Hematopoietic multipotent progenitor cell treated with erythropoietin and hydrocortisone succinate and interleukin-3 and kit ligand, for 6 days (in vitro differentiated cells): Measurements from ENCODE around the gene BTF3L4.
"Not testable (repeated sequence)": the region's sequence is repeated elsewhere in the genome, so short reads cannot be mapped to it uniquely, and the experiment has no call there.

ENCODE experiments used
- DNase-seq: peaks from one replicate; pipeline ENCODE4 v3.0.0-alpha.2; 2015

Gene BTF3L4

GRCh38 chr1:52055866-52056162 lies 281 bp upstream of the BTF3L4 start:
- DNase-seq, result no peak

DNA sequence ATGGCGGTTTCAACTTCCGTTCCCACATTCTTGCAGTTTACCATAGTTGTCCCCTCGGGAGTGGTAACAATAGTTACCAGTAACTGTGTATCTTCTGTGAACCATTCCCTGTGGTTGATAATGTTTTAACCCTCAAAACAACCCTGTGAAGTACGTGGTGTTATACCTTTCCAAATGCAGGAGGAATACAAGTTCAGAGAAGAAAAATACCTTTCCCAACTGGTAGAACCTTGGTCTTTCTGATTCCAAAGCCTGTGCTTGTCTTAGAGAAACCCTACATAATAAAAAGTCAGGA lies 789 bp downstream of the BTF3L4 start:
- DNase-seq, result no peak

DNA sequence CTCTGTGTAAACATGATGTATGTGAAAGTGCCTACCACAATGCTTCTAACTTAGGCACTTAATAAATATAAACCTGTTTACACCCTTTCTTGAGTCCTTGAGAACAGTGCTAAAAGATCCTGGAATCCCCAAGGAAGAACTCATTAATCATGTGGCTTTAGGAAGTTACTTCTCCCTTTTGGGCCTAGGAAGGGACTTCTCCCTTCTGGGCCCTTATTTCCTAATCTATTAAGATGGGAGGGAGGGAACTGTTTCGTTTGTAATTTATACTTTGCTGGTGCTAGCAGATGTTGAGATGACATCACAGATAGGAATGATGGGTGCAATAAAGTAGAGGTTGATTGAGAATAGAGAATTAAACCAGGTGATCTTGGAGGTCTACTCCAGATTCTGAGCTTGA lies 1.2 kb downstream of the BTF3L4 start:
- peak; percentile 47 for DNase-seq

DNA sequence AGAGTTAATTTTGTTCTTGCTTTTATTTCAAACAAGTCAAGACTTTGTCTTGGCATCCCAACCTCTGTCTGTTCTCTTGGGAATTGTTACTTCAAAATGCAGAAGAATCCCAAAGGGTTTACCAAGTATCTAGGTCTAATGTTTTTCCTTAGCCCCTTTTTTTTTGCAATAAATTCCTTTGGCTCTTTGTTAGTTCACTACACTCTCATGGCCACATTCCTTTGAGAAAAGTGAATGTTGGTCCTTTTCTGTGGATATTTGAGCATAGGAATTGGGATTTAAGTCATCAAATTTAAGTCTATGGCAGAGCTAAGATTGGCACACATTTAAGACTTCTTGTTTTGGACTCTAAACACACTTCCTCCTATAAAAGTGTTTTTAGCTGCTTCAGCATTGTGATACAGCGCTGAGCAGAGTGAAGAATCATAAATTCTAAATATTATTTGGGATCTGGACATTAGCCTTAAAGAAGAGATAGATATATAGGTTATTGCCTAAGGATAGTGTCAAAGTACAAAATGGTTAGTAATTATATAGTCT lies 1.9 kb downstream of the BTF3L4 start:
- no peak for DNase-seq

- DNase-seq, result no peak
Observed at GRCh38 chr1:52059321-52059720, 3.2 kb downstream of the BTF3L4 start.

DNA sequence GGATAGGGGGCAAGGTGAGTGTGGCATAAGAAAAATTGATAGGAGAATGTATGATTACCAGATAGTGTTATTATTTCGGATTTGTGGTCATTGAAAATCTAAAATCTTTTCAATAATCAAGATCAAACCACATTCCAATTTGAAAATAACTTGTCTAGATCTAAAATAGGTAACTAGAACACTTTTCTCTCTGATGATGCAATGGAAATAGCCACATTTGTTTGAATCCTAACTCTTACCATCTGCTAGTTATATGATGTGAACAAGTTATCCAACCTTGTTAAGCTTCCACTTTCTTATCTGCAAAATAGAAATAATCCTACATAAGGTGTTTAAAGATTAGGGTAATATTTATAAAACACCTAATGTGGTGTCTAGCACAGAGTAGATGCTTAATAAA lies 3.8 kb downstream of the BTF3L4 start:
- DNase-seq, result no peak

DNA sequence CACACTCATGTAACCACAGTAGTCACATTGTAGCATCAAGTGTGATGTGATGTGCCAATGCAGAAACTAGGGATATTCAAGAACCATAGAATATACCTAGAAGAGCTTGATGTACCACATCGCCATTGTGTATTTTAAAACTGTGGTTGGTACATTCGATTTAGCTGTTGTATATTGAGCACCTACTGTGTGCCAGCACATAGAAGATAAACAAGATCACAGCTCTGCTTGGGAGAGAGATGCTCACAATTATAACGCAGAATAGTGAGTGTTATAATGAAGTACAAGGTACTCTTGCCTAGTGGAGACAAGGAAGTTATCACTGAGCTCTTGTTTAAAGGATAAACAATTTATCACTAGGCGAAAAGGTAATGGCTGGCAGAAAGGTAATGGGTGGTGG lies 4.7 kb downstream of the BTF3L4 start:
- no peak for DNase-seq

DNA sequence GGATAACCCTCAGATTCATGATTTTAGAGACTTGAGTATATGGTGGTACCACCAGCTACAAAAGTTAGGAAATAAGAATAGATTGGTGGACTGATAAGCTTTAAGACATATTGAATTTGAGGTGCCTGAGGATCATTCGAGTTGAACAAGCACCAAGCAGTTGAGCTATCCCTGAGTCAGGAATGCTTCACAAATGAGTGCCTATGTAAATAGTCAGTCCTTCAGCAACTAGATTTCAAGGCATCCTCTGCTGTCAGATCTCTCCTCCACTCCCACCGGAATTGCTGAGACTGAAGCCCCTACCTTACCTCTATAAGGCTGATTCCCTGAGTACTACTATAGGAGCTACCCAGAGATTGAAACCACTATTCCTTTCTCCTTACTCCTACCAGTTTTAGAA lies 7.1 kb downstream of the BTF3L4 start:
- DNase-seq, result no peak

DNA sequence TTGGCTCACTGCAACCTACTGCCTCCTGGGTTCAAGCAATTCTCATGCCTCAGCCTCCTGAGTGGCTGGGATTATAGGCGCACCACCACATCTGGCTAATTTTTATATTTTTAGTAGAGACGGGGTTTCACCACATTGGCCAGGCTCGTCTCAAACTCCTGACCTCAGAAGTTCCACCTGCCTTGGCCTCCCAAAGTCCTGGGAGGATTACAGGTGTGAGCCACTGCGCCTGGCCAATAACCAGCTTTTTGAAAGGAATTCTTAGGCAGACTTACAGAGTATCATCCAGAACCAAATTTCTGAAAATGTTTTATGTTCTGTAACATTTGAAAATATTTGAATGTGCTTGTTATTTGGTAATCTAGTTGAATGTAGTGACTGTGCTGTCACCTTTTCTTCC lies 14.6 kb downstream of the BTF3L4 start:
- no peak for DNase-seq

GRCh38 chr1:52072291-52072690 lies 16.2 kb downstream of the BTF3L4 start:
- DNase-seq, result no peak

DNA sequence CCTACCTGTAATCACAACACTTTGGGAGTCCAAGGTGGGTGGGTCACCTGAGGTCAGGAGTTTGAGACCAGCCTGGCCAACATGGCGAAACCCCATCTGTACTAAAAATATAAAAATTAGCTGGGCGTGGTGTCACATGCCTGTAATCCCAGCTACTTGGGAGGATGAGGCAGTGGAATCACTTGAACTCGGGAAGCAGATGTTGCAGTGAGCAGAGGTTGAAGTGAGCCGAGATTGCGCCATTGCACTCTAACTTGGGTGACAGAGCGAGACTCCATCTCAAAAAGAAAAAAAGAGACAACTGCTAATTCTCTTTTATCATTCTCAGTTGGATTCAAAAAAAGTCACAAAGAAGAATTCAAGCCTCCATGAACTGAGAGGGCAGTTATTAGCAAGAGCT lies 21.2 kb downstream of the BTF3L4 start:
- not testable (repeated sequence) for DNase-seq

- DNase-seq, result no peak
Observed at GRCh38 chr1:52080014-52080415, 23.9 kb downstream of the BTF3L4 start.

- DNase-seq, result not testable (repeated sequence)
Observed at GRCh38 chr1:52087892-52088291, 31.8 kb downstream of the BTF3L4 start.

DNA sequence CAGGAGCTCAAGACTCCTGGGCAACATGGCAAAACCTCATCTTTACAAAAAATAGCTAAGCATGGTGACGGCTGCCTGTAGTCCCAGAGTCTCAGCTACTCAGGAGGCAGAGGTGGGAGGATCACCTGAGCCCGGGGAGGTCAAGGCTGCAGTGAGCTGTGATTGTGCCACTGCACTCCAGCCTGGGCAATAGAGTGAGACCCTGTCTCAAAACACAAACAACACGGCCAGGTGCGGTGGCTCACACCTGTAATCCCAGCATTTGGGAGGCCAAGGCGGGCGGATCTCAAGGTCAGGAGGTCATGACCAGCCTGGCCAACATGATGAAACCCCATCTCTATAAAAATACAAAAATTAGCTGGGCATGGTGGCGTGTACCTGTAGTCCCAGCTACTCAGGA lies 38.2 kb downstream of the BTF3L4 start:
- DNase-seq, result not testable (repeated sequence)

- no peak for DNase-seq
Observed at GRCh38 chr1:52096216-52096615, 40.1 kb downstream of the BTF3L4 start.

DNA sequence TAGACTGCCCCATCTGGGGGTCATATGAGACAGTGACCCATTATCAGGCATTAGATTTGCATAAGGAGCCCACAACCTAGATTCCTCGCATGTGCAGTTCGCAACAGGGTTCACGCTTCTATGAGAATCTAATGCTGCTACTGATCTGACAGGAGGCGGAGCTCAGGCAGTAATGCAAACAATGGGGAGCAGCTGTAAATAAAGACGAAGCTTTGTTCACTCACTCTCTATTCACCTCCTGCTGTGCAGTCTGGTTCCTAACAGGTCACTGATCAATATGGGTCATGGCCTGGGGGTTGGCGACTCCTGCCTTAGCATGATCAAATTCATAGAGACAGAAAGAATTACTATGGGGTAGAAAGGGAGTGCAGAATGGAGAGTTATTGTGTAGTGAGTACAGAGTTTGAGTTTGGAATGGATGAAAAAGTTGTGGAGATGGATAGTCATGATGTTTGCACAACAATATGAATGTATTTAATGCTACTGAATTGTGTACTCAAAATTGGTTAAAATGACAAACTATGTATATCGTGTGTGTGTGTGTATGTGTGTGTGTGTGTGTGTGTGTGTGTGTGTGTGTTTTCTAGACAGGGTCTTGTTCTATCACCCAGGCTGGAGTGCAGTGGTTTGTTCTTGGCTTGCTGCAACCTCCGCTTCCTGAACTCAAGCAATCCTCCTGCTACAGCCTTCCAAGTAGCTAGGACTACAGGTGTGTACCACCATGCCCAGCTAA lies 42.2 kb downstream of the BTF3L4 start:
- DNase-seq, result no peak

DNA sequence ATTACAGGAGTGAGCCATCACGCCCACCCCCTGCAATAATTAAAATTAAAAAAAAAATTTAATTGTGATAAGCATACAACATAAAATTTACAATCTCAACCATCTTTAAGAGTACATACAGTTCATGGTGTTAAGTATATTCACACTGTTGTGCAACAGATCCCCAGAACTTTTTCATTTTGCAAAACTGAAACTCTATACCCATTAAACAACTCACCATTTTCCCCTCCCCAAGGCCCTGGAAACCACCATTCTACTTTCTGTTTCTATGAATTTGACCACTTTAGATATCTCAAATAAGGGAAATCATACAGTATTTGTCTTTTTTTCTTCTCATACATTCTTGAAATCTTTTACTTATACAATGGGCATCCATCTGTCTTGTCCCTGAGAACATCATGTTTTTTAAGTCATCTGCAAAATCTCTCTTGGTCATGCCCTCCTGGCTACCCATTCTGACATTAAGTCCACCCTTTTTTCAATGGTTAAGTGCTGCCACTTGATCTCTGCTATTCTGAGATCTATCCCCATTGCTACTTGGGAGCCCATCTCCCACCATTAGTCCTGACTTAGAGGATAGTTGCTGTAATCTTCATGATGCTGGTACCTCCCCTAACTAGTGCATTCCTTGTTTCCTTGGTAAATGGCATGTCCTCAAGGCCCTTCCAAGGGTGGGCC lies 46.4 kb downstream of the BTF3L4 start:
- DNase-seq, result no peak

DNA sequence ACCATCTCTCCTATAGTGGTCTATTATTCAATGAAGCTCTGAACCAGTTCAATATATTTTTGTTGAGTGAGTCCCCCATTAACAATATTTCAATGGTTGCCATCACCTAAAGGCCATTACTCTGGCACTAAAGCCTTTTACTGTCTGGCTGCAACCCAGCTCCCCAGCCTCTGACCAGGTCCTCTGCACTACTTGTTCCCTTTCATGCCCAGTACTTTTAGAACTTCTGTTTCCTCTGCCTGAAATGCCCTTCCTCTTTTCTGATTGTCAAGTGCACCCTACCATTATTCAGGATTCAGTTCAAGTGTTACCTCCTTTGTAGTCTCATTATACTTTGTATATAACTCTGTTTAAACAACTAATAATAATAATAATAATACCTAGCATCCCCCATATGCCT lies 55.4 kb downstream of the BTF3L4 start:
- peak; percentile 13 for DNase-seq

DNA sequence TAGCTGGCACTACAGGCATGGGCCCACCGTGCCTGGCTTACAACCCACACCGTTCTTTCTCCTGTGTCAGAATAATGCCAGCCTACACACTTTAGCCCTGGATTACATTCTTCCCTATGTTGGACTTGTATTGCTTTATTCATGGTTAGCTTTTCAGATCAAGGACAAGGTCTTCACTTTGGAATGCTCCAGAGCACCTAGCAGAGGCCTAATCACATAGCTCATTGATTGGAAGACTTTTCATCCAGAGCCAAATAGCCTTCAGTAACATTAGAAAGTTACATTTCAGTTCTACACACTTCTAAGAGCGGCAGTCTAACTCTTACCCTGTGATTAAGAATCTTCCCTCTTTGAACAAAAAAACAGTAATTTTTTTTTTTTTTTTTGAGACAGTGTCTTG lies 56.4 kb downstream of the BTF3L4 start:
- no peak for DNase-seq

GRCh38 chr1:52119301-52120079 lies 63.4 kb downstream of the BTF3L4 start:
- DNase-seq, result no peak

DNA sequence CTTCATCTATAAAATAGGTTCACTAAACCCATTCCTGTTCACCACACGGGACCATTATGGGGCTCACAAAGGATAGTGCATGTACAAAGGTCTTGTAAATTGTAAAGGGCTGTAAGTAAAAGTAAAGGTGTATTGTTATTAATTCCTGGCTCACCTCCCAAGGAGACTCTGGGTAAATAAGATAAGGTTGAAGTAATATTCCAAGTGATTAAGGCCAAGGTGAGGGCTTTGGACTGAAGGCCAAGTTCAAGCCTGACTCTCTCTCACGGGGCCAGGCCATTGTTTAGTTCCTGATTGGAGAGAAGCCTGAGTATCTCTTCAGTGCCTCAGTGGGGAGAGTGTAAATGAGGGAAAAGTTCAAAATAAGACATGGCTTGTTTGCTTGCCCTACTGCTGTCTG lies 66.3 kb downstream of the BTF3L4 start:
- no peak for DNase-seq

- DNase-seq, result no peak
Observed at GRCh38 chr1:52123622-52124021, 67.5 kb downstream of the BTF3L4 start.

GRCh38 chr1:52125736-52126359 lies 69.8 kb downstream of the BTF3L4 start:
- DNase-seq, result no peak
